Brain microvascular endothelial cell (primary cell): ENCODE results near the gene ATP6V0D1.

ENCODE experiments used
- DNase-seq: peaks from one replicate; pipeline ENCODE4 v3.0.0-alpha.2; 2020
- H3K27ac ChIP-seq: fragments of 250-450 bp; sonication (Bioruptor Pico); 2 replicates; pipeline ENCODE4 v1.5.1; 2020; ENCODE audit warnings: mild to moderate bottlenecking, moderate library complexity
- H3K27me3 ChIP-seq: fragments of 250-450 bp; sonication (Bioruptor Pico); replicated peaks from 2 replicates; pipeline ENCODE4 v1.5.1; 2020; ENCODE audit warnings: mild to moderate bottlenecking
- H3K36me3 ChIP-seq: fragments of 250-450 bp; sonication (Bioruptor Pico); replicated peaks from 2 replicates; pipeline ENCODE4 v1.5.1; 2020; ENCODE audit warnings: mild to moderate bottlenecking
- H3K4me3 ChIP-seq: 2 replicates; pipeline ENCODE4 v1.5.1; 2011; ENCODE audit warnings: low read depth, mild to moderate bottlenecking, control low read depth, low read length, moderate library complexity
- in situ Hi-C: cut with HindIII; loops from 2 replicates; pipeline ENCODE4 v1.10.0; 2017; ENCODE audit warnings: low sequenced_read_pairs, low pct_ligation_motif_present
- TF ChIP-seq, protein P1 (sequence below): IDR thresholded peaks from 2 replicates; pipeline ENCODE4 v1.5.1; 2011; ENCODE audit warnings: low read depth, mild to moderate bottlenecking, moderate library complexity, low read length, control low read depth, inconsistent platforms; ENCODE audit errors: missing control alignments

ATP6V0D1 gene

DNA sequence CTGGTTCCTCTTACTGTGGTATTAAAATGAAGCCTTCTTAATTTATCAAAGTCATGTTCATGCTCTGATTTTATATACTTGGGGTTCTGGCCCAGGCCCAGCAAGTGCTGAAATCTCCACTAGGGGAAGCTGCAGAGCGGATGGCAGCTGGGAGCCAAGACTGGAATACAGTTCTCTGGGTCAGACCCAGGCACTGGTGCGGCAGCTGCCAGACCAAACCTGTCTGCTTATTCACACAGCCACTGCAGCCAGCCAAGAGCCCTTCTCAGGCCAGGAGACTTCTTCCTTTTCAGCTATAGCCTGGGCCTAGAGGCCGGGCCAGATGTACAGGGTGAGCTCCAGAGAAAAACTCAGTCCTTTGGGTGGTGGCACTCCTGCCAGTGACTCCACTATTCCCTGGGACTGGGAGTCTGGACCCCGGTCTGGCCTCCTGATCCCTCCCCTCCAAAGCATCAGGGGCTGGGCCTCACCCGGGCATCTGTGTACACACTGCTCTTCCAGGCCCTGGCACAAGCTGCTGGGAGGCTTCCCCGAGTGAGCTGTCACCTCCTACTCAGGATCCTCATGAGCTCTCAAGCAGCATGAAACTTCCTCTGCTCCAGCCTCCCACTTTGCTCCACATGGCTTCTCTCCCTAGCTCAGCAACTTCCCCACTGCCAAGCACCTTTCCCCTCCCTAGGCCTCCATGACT, 24.4 kb downstream of the ATP6V0D1 start:
- H3K36me3 ChIP-seq, result peaks cover 5% of the 10 kb centered on the region
- in situ Hi-C loops, result no loop called here
- no peak overlapping the region for H3K27ac ChIP-seq
- H3K4me3 ChIP-seq, result no peak overlapping the region
- TF ChIP-seq, protein P1, sequence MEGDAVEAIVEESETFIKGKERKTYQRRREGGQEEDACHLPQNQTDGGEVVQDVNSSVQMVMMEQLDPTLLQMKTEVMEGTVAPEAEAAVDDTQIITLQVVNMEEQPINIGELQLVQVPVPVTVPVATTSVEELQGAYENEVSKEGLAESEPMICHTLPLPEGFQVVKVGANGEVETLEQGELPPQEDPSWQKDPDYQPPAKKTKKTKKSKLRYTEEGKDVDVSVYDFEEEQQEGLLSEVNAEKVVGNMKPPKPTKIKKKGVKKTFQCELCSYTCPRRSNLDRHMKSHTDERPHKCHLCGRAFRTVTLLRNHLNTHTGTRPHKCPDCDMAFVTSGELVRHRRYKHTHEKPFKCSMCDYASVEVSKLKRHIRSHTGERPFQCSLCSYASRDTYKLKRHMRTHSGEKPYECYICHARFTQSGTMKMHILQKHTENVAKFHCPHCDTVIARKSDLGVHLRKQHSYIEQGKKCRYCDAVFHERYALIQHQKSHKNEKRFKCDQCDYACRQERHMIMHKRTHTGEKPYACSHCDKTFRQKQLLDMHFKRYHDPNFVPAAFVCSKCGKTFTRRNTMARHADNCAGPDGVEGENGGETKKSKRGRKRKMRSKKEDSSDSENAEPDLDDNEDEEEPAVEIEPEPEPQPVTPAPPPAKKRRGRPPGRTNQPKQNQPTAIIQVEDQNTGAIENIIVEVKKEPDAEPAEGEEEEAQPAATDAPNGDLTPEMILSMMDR, result peak; percentile 64
- H3K27me3 ChIP-seq, result no peaks in the 10 kb centered on the region
- DNase-seq, result peak; percentile 13

DNA sequence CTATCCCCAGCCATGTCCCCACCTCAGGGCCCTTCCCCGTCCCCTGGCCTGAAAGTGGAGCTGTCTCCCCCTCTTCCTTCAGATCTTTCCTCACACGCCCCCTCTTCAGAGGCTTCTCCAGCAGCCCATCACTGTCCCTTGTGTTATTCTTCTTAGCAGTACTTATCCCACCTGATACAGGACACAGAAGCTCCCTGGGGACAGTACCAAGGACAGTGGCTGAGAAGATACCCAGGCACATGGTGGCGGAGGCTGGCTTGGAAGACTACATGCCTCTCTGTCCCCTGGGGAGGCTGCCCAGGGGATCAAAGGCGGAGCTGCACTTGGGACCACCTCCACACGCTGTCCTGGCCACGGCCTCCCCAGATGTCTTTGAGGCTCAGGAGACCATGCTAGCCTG, 26.1 kb downstream of the ATP6V0D1 start:
- Histone ChIP-seq H3K36me3 (peaks cover 7% of the 10 kb centered on the region), H3K4me3 (no peak overlapping the region), H3K27ac (no peak overlapping the region), H3K27me3 (no peaks in the 10 kb centered on the region)
- in situ Hi-C loops, result no loop called here
- DNase-seq, result no peak
- TF ChIP-seq, protein P1, result no peak

DNA sequence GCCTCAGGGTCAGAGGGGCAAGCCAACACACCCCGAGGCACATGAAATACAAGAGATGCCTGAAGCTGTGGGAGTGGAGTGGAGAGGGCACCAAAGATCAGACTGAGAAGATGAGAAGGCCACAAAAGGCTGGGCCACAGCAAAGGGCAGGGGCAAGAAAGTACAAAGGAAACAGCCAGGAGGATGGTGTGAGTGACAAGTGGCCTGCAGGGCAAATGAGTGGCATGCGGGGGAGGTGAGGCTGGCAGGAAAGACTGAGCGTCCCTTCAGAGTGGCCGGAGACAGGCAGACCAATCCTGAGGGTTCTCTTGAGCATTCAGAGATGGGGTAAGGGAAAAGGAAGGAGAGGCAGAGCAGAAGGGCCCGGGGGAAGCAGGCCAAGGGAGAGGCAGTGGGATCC, 26.9 kb downstream of the ATP6V0D1 start:
- TF ChIP-seq, protein P1, result no peak

DNA sequence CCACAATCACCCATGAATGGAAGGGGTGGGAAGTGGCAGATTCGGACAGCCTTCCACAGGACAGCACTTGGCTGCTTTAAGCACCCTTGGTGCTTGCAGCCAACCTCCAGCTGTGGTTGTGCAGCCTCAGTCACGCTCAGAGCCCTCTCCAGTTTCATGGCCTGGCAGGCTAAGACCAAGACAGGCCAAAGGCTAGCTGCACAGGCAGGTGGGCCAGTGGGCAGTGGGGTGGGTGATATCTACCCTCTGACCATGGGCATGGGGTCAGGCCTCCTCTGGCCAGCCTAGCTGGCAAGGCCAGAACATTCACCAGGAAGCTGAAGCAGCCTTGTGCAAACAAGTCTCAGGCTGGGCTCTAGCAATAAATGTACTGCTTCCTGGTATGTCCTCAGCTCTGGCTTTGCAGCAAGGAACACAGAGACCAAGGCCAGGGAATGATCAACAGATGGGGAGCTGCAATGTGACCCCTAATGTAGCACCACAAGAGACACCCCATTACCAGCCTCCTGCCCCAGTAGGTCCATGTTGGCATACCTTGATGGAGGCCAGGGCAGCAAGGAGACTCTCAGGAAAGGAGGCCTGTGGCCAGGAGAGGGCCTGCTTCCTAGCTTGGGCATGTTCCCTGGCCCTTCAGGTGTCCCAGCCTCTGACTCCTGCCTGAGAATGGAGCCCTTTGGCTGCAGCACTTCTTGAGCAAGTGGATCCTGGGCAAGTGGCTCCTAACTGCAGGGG, 29.1 kb downstream of the ATP6V0D1 start:
- H3K4me3 ChIP-seq, result no peak overlapping the region
- H3K36me3 ChIP-seq, result peaks cover 7% of the 10 kb centered on the region
- in situ Hi-C loops, result no loop called here
- no peaks in the 10 kb centered on the region for H3K27me3 ChIP-seq
- no peak overlapping the region for H3K27ac ChIP-seq
- TF ChIP-seq, protein P1, result no peak
- DNase-seq, result no peak

More for the DNA sequence above, 26.9 kb downstream of the ATP6V0D1 start:
- no peak overlapping the region for H3K4me3 ChIP-seq
- H3K27me3 ChIP-seq, result no peaks in the 10 kb centered on the region
- no peak for DNase-seq
- peaks cover 7% of the 10 kb centered on the region for H3K36me3 ChIP-seq
- in situ Hi-C loops, result no loop called here
- no peak overlapping the region for H3K27ac ChIP-seq

DNA sequence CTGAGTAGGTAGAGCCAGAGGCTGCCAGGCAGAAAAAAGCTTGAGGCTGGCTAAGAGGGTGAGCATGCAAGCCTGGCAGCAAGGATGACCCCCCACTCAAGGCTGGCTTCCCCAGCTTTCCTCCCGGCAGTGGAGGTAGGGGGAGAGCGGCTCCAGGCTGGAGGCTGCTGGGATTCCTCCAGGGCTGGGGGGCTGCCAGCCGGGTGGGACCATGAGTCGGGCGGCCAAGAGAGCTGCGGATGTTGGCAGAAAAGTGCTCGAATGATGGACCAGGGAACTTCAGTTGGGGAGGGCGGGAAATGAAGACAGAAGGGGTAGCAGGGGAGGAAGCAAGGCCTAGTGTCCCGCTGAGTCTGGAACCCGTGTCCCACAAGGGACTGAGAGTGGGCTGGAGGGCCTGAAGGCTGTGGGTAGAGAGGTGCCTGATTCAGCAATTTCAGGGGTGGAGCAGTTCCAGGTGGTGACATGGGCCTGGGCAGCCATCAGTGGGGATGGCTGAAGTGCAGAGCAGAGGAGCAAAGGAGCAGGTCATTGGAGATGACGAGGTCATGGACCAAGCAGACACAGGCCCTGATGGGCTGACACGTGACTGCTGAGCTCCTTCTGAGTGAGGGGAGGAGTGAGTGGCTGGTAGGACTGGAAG, 29.8 kb downstream of the ATP6V0D1 start:
- Histone ChIP-seq H3K27me3 (no peaks in the 10 kb centered on the region), H3K27ac (no peak overlapping the region), H3K36me3 (peaks cover 7% of the 10 kb centered on the region), H3K4me3 (no peak overlapping the region)
- in situ Hi-C loops, result no loop called here
- DNase-seq, result no peak
- TF ChIP-seq, protein P1, result no peak
